Keratinocyte (primary cell): ENCODE results near the gene CDON. TPM values are rescaled to one million over a fixed set of nuclear protein-coding genes. Genes with fewer than 3 reads are reported as not detected.

Experiments used
- DNase-seq: peaks from one replicate; pipeline ENCODE4 v3.0.0-alpha.2; 2011; ENCODE audit warnings: low read depth, missing footprints, low spot score
- FAIRE-seq: peaks from 2 replicates; lab custom pipeline; 2011; peaks lifted over from hg19 to GRCh38; lab: Jason Lieb, UNC
- H2AFZ ChIP-seq: 2 replicates; pipeline ENCODE4 v1.6.0; 2012; ENCODE audit warnings: low read length, control low read depth, inconsistent platforms; ENCODE audit not compliant: control insufficient read depth
- H3K27ac ChIP-seq: 2 replicates; pipeline ENCODE4 v1.5.1; 2011; ENCODE audit warnings: low read length; ENCODE audit not compliant: control insufficient read depth, insufficient read depth
- H3K27me3 ChIP-seq: 3 replicates; pipeline ENCODE4 v1.6.0; 2011; ENCODE audit warnings: low read length; ENCODE audit not compliant: control insufficient read depth, insufficient read depth; ENCODE audit errors: extremely low read depth
- H3K36me3 ChIP-seq, 2 experiments: 2 replicates in 1 of 2; 3 replicates in 1 of 2; pipeline ENCODE4 v1.5.1; 2011; ENCODE audit warnings: low read length in 2 of 2, mild to moderate bottlenecking in 1 of 2; ENCODE audit not compliant: control insufficient read depth in 2 of 2, insufficient read depth in 2 of 2; ENCODE audit errors: extremely low read depth in 1 of 2
- H3K4me1 ChIP-seq: 3 replicates; pipeline ENCODE4 v1.5.1; 2011; ENCODE audit warnings: low read length; ENCODE audit not compliant: control insufficient read depth, insufficient read depth; ENCODE audit errors: extremely low read depth
- H3K4me2 ChIP-seq: 3 replicates; pipeline ENCODE4 v1.6.0; 2011; ENCODE audit warnings: low read depth, low read length; ENCODE audit not compliant: control insufficient read depth, insufficient read depth; ENCODE audit errors: extremely low read depth
- H3K4me3 ChIP-seq, 3 experiments: fragments of 200-600 bp in 1 of 3; sonication (generic) in 1 of 3; 2 replicates in 2 of 3; 3 replicates in 1 of 3; pipeline ENCODE4 v1.5.1; 2011 to 2016; ENCODE audit warnings: low read length in 3 of 3, mild to moderate bottlenecking in 3 of 3, control low read depth in 2 of 3, inconsistent platforms in 1 of 3, low read depth in 1 of 3, mixed read lengths in 1 of 3, mixed run types in 1 of 3, moderate library complexity in 1 of 3; ENCODE audit not compliant: control insufficient read depth in 2 of 3, insufficient read depth in 2 of 3; ENCODE audit errors: extremely low read depth in 1 of 3
- H3K79me2 ChIP-seq: 2 replicates; pipeline ENCODE4 v1.6.0; 2012; ENCODE audit warnings: low read length; ENCODE audit not compliant: control insufficient read depth, insufficient read depth
- H3K9ac ChIP-seq: 3 replicates; pipeline ENCODE4 v1.6.0; 2011; ENCODE audit warnings: low read length; ENCODE audit not compliant: control insufficient read depth, insufficient read depth; ENCODE audit errors: extremely low read depth
- H3K9me1 ChIP-seq: 3 replicates; pipeline ENCODE4 v1.6.0; 2011; ENCODE audit warnings: low read length; ENCODE audit not compliant: control insufficient read depth, insufficient read depth; ENCODE audit errors: extremely low read depth
- H3K9me3 ChIP-seq: 2 replicates; pipeline ENCODE4 v1.5.1; 2012; ENCODE audit warnings: low read depth, low read length; ENCODE audit not compliant: control insufficient read depth
- H4K20me1 ChIP-seq: 3 replicates; pipeline ENCODE4 v1.6.0; 2011; ENCODE audit warnings: low read length; ENCODE audit not compliant: control insufficient read depth, insufficient read depth; ENCODE audit errors: extremely low read depth
- CTCF ChIP-seq, 3 experiments: IDR thresholded peaks in 1 of 3; conservative IDR thresholded peaks in 1 of 3; optimal IDR thresholded peaks in 1 of 3; 2 replicates in 2 of 3; 3 replicates in 1 of 3; pipeline versions ENCODE3 to v1.5.1; 2011; ENCODE audit warnings: low read length in 3 of 3, mild to moderate bottlenecking in 3 of 3, moderate library complexity in 2 of 3, control low read depth in 1 of 3, inconsistent platforms in 1 of 3; ENCODE audit not compliant: insufficient read depth in 2 of 3; ENCODE audit errors: extremely low read depth in 1 of 3
- EZH2 ChIP-seq: IDR thresholded peaks from one replicate; pipeline ENCODE4 v1.6.1; 2012; ENCODE audit warnings: inconsistent platforms, mild to moderate bottlenecking, low read length, moderate library complexity
- dilution Hi-C: fragments of 300-500 bp; cut with MboI; formaldehyde crosslinking; loops from one replicate; pipeline ENCODE4 v1.7.0; 2020; ENCODE audit warnings: low sequenced_read_pairs; ENCODE audit not compliant: extremely low pct_ligation_motif_present
- polyA plus RNA-seq, 5 experiments: library from polyadenylated mRNA; depleted of rRNA in 3 of 5; stranded (reverse) in 3 of 5; stranded (forward) in 1 of 5; unstranded in 1 of 5; fragments of >200 nt; gene quantifications; 1 replicate in 1 of 5; 2 replicates in 3 of 5; 3 replicates in 1 of 5; pipeline versions ENCODE4 v1.2.1 to v1.2.3, GENCODE V29; 2011 to 2012; ENCODE audit warnings: missing spikeins in 2 of 5, low read depth in 1 of 5, low replicate concordance in 1 of 5

Gene CDON
- polyA plus RNA-seq, 1 donor (not counting 4 experiments of a cell fraction or from before 2014, with no cell fraction given) = 1.0 TPM

GRCh38 chr11:125923633-125924032 is 139.0 kb downstream of the CDON start:
- no peak overlapping the region for H3K9ac ChIP-seq
- no peaks in the 10 kb centered on the region for H4K20me1 ChIP-seq
- DNase-seq (no peak), FAIRE-seq (no peak)
- TF ChIP-seq CTCF (optimal IDR thresholded peaks at IDR 0.05 in 1 of 3, IDR thresholded peaks at IDR 0.05 in 1 of 3, conservative IDR thresholded peaks at IDR 0.05 in 1 of 3; ENCODE audit: extremely low read depth in 1 of 3, insufficient read depth in 2 of 3, low read length in 3 of 3) (no peak), EZH2 (no peak)
- no peaks in the 10 kb centered on the region for H3K36me3 ChIP-seq
- no peaks in the 10 kb centered on the region for H3K79me2 ChIP-seq
- no peaks in the 10 kb centered on the region for H3K9me3 ChIP-seq
- no peaks in the 10 kb centered on the region for H3K9me1 ChIP-seq
- no peak overlapping the region for H2AFZ ChIP-seq
- H3K27me3 ChIP-seq = no peaks in the 10 kb centered on the region
- H3K27ac ChIP-seq = no peak overlapping the region
- dilution Hi-C loops = no loop called here
- H3K4me3 ChIP-seq = no peak overlapping the region
- no peaks in the 10 kb centered on the region for H3K4me1 ChIP-seq
- H3K4me2 ChIP-seq = no peak overlapping the region

- Histone ChIP-seq H3K9ac (no peak overlapping the region), H3K36me3 (no peaks in the 10 kb centered on the region), H3K27me3 (no peaks in the 10 kb centered on the region), H2AFZ (no peak overlapping the region), H3K9me1 (no peaks in the 10 kb centered on the region), H3K4me3 (no peak overlapping the region), H3K79me2 (no peaks in the 10 kb centered on the region), H4K20me1 (no peaks in the 10 kb centered on the region), H3K27ac (no peak overlapping the region), H3K9me3 (no peaks in the 10 kb centered on the region), H3K4me1 (no peaks in the 10 kb centered on the region), H3K4me2 (no peak overlapping the region)
- dilution Hi-C loops = no loop called here
- DNase-seq = peak; percentile 35
- TF ChIP-seq CTCF (optimal IDR thresholded peaks at IDR 0.05 in 1 of 3, IDR thresholded peaks at IDR 0.05 in 1 of 3, conservative IDR thresholded peaks at IDR 0.05 in 1 of 3; ENCODE audit: extremely low read depth in 1 of 3, insufficient read depth in 2 of 3, low read length in 3 of 3) (peak; percentile 85 to 87 (median 87)), EZH2 (no peak)
- peak; percentile 67 for FAIRE-seq
Observed at GRCh38 chr11:125923012-125923579, 139.6 kb downstream of the CDON start.
